ENCODE results near the gene HPD.

HPD gene

DNA sequence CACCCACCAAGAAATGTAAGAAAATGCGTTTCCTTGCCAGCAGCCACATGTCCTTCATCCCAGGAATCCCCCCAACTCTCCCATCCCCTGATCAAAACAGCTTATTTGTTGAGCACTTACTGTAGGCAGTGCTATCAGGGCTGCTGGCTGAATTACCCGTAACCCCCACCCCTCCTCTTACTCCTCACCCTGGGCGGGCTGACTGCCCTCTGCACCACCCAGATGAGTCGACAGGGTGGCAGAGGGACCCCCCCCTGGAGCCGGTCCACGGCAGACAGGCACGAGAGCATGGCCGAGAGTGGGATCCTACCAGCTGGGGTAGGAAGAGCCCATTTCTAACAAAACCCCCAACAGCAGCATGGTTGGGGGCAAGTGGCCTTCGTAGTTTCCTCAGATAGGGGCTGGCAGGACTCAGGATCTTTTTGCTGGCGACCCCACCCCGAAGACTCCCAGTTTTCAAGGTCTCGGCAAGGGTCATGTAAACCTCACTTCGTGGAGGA lies 64.1 kb downstream of the HPD start:
- DNase-seq (ENCODE audit: extremely low spot score), result no peak
- ChIA-PET POLR2A (interaction anchor here (1.1 to 7.9 kb wide), 6 partner anchors 9 to 94 kb away, joined by 4 to 125 read pairs (median 13); partner anchors contain the start of genes PSMD9 and SETD1B), CTCF (interaction anchor here (0.5 to 9.3 kb wide), 46 partner anchors 8 to 1359 kb away, joined by 3 to 125 read pairs (median 4); partner anchors contain the start of gene PSMD9)
- TF ChIP-seq ARNT (IDR thresholded peaks at IDR 0.05), result no peak
- TF ChIP-seq FOXA1 (IDR thresholded peaks at IDR 0.05), result no peak
- TF ChIP-seq SP1 (IDR thresholded peaks at IDR 0.05), result no peak
- TF ChIP-seq FOXM1 (IDR thresholded peaks at IDR 0.05; ENCODE audit: borderline replicate concordance), result no peak
- TF ChIP-seq ZNF384 (IDR thresholded peaks at IDR 0.05), result no peak
- TF ChIP-seq FOXK2 (IDR thresholded peaks at IDR 0.05), result no peak
- no peak for TF ChIP-seq TARDBP (IDR thresholded peaks at IDR 0.05)
- no peak for TF ChIP-seq LEF1 (IDR thresholded peaks at IDR 0.05; ENCODE audit: borderline replicate concordance)
- no peak for TF ChIP-seq ELF4 (IDR thresholded peaks at IDR 0.05)
- TF ChIP-seq, protein P1, sequence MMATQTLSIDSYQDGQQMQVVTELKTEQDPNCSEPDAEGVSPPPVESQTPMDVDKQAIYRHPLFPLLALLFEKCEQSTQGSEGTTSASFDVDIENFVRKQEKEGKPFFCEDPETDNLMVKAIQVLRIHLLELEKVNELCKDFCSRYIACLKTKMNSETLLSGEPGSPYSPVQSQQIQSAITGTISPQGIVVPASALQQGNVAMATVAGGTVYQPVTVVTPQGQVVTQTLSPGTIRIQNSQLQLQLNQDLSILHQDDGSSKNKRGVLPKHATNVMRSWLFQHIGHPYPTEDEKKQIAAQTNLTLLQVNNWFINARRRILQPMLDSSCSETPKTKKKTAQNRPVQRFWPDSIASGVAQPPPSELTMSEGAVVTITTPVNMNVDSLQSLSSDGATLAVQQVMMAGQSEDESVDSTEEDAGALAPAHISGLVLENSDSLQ (IDR thresholded peaks at IDR 0.05), result no peak
- TF ChIP-seq NFRKB (IDR thresholded peaks at IDR 0.05), result no peak
- TF ChIP-seq HDGF (IDR thresholded peaks at IDR 0.05; ENCODE audit: borderline replicate concordance), result no peak
- TF ChIP-seq CTBP1 (IDR thresholded peaks at IDR 0.05; ENCODE audit: borderline replicate concordance), result no peak
- no peak for TF ChIP-seq SUZ12 (IDR thresholded peaks at IDR 0.05)
- no peak for TF ChIP-seq L3MBTL2 (conservative IDR thresholded peaks at IDR 0.05)
- TF ChIP-seq BHLHE40 (IDR thresholded peaks at IDR 0.05; ENCODE audit: borderline replicate concordance), result no peak

DNA sequence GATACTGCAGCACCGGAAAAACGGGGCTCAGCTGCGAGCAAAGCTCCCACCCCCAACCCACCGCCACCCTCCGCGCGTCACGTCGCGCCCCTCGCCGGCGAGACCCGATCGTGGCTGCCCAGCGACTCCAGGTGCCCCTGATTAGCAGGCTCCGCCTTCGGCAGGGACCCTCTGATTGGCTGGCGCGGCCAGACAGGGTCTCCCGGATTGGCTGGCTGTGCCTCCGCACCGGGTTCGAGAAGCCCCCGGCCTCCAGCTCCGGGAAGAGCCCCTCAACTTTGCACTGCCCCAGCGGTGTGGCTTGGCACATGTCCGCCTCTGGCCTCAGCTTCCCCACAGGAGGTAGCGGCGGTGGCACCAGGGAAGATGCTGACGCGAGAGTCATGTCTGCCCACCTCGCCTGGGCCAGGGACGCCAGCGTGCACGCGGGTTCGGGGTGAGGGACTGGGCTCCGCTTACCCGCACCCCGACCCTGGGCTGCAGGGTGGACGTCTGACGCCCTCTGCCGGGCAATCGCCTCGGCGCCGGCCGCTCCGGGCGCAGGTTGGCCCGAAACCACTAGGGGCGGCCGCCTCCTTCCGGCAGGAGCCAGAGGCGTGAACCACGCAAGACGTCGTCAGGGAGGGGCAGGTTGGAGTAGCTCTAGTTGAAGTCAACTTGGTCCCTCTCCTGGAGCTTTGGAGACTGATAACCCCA lies 64.7 kb downstream of the HPD start:
- TF ChIP-seq FOXA1 (IDR thresholded peaks at IDR 0.05), result no peak
- no peak for TF ChIP-seq SP1 (IDR thresholded peaks at IDR 0.05)
- TF ChIP-seq, protein P1 (IDR thresholded peaks at IDR 0.05), result no peak; the same call in 1 of the 2 replicates
- no peak for TF ChIP-seq BHLHE40 (IDR thresholded peaks at IDR 0.05; ENCODE audit: borderline replicate concordance)
- TF ChIP-seq FOXM1 (IDR thresholded peaks at IDR 0.05; ENCODE audit: borderline replicate concordance), result no peak
- TF ChIP-seq L3MBTL2 (conservative IDR thresholded peaks at IDR 0.05), result peak; percentile 83
- no peak for TF ChIP-seq FOXK2 (IDR thresholded peaks at IDR 0.05)
- no peak; the same call in 1 of the 2 replicates for TF ChIP-seq TARDBP (IDR thresholded peaks at IDR 0.05)
- CTCF ChIA-PET, result interaction anchor here (0.6 to 9.3 kb wide), 41 partner anchors 9 to 369 kb away, joined by 3 to 125 read pairs (median 4); partner anchors contain the start of gene PSMD9
- POLR2A ChIA-PET, result interaction anchor here (0.7 to 7.9 kb wide), 7 partner anchors 9 to 106 kb away, joined by 3 to 125 read pairs (median 12); partner anchors contain the start of genes PSMD9 and SETD1B
- peak; percentile 84 for DNase-seq (ENCODE audit: extremely low spot score)

DNA sequence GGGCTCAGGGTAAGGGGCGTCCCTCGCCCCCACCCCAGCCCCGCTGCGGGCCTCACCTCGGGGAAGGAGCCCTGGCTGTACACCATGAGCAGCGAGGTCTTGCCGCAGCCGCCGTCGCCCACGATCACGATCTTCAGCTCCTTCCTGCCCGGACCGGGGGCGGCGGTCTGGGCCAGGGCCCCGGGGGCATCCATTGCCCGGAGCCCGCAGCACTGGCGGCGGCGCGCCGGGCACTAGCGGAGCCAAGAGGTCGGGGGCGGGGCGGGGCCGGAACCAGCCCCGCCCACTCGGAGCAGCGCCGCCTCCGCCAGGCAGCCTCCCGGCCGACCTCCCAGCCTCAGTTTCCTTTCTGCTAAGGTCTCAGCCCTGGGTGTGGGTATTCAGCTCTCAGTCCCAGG lies 65.2 kb downstream of the HPD start, which contains the start of gene RHOF:
Gene RHOF, minus strand, starts transcription at position 249 of the 398 bp plus-strand sequence. Its CDS starts 55 bp downstream, at position 194.
- CTCF ChIA-PET, result interaction anchor here (1.0 to 9.3 kb wide), 24 partner anchors 9 to 316 kb away, joined by 3 to 125 read pairs (median 6); partner anchors contain the start of gene PSMD9
- no peak for TF ChIP-seq TARDBP (IDR thresholded peaks at IDR 0.05)
- no peak for TF ChIP-seq LEF1 (IDR thresholded peaks at IDR 0.05; ENCODE audit: borderline replicate concordance)
- TF ChIP-seq ZNF384 (IDR thresholded peaks at IDR 0.05), result no peak
- TF ChIP-seq HDGF (IDR thresholded peaks at IDR 0.05; ENCODE audit: borderline replicate concordance), result no peak
- no peak for TF ChIP-seq SP1 (IDR thresholded peaks at IDR 0.05)
- TF ChIP-seq ARNT (IDR thresholded peaks at IDR 0.05), result no peak
- no peak for TF ChIP-seq FOXK2 (IDR thresholded peaks at IDR 0.05)
- TF ChIP-seq L3MBTL2 (conservative IDR thresholded peaks at IDR 0.05), result no peak
- TF ChIP-seq, protein P1 (IDR thresholded peaks at IDR 0.05), result no peak
- no peak for TF ChIP-seq FOXM1 (IDR thresholded peaks at IDR 0.05; ENCODE audit: borderline replicate concordance)
- TF ChIP-seq FOXA1 (IDR thresholded peaks at IDR 0.05), result no peak
- TF ChIP-seq ELF4 (IDR thresholded peaks at IDR 0.05), result no peak
- TF ChIP-seq CTBP1 (IDR thresholded peaks at IDR 0.05; ENCODE audit: borderline replicate concordance), result no peak
- no peak for TF ChIP-seq NFRKB (IDR thresholded peaks at IDR 0.05)
- TF ChIP-seq SUZ12 (IDR thresholded peaks at IDR 0.05), result no peak
- TF ChIP-seq BHLHE40 (IDR thresholded peaks at IDR 0.05; ENCODE audit: borderline replicate concordance), result no peak
- DNase-seq (ENCODE audit: extremely low spot score), result peak; percentile 63
- POLR2A ChIA-PET, result interaction anchor here (0.7 to 7.9 kb wide), 6 partner anchors 10 to 106 kb away, joined by 3 to 125 read pairs (median 13); partner anchors contain the start of genes PSMD9 and SETD1B

DNA sequence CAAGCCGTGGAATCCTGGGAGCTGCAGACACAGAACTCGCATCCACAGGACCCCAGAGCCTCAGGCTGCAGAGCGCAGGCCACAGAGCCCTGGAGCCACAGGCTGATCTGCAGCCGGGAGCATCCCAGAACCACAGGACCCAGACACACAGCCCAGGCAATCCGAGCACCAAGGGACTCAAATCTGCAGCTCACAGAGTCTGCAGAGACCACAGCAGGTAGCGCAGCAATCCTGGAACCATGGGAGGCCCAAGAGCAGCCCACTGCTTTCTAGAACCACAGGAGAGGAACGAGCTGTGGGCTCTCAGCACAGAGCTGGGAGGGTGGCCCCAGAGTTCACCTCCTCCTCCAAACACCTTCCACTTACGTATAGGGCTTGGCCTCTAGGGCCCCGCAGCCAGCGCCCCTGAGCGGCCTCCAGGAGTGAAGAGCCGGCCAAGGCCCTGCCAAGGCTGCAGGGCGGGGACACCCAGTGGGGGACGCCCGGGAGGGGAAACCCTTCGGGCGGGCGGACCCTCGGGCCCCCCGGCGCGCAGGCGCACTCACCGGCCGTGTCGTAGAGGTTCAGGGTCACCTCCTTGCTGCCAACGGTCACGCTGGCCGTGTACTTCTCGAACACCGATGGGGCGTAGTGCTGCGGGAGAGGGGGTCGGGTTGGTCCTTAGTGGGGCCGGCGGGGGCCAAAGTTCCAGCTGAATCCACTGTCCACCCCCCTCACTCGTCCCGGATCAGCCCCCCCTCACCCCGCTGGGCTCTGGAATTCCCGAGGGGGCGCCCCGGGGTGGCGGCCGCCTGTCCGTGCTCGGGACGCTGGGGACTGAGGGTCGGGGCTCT lies 65.8 kb downstream of the HPD start:
- POLR2A ChIA-PET, result interaction anchor here (1.4 to 7.9 kb wide), 3 partner anchors 12 to 20 kb away, joined by 4 to 125 read pairs (median 12); no protein-coding TSS in a partner anchor
- CTCF ChIA-PET, result interaction anchor here (1.6 to 9.3 kb wide), 7 partner anchors 11 to 104 kb away, joined by 4 to 125 read pairs (median 19); partner anchors contain the start of gene PSMD9
- no peak for TF ChIP-seq ZNF384 (IDR thresholded peaks at IDR 0.05)
- no peak for TF ChIP-seq L3MBTL2 (conservative IDR thresholded peaks at IDR 0.05)
- no peak for TF ChIP-seq SUZ12 (IDR thresholded peaks at IDR 0.05)
- TF ChIP-seq FOXM1 (IDR thresholded peaks at IDR 0.05; ENCODE audit: borderline replicate concordance), result no peak
- TF ChIP-seq LEF1 (IDR thresholded peaks at IDR 0.05; ENCODE audit: borderline replicate concordance), result no peak
- no peak for TF ChIP-seq NFRKB (IDR thresholded peaks at IDR 0.05)
- TF ChIP-seq, protein P1 (IDR thresholded peaks at IDR 0.05), result no peak
- no peak for TF ChIP-seq ELF4 (IDR thresholded peaks at IDR 0.05)
- no peak for TF ChIP-seq FOXK2 (IDR thresholded peaks at IDR 0.05)
- no peak for TF ChIP-seq TARDBP (IDR thresholded peaks at IDR 0.05)
- no peak for TF ChIP-seq SP1 (IDR thresholded peaks at IDR 0.05)
- no peak for TF ChIP-seq BHLHE40 (IDR thresholded peaks at IDR 0.05; ENCODE audit: borderline replicate concordance)
- no peak for TF ChIP-seq HDGF (IDR thresholded peaks at IDR 0.05; ENCODE audit: borderline replicate concordance)
- DNase-seq (ENCODE audit: extremely low spot score), result no peak

Data from HEK293T (cell line).